NCI-H1105 (cell line): ENCODE data around the gene CTCFL.
A peak's percentile ranks its signal among the peaks of the same experiment; 100 is the strongest.
"Not testable (repeated sequence)": the region's sequence is repeated elsewhere in the genome, so short reads cannot be mapped to it uniquely, and the experiment has no call there.

ENCODE experiments used
- DNase-seq: peaks from one replicate; lab custom pipeline; 2025; lab: John Stamatoyannopoulos, UW

Gene CTCFL

GRCh38 chr20:57507477-57507876, 17.5 kb downstream of the CTCFL start:
- DNase-seq = no peak

- DNase-seq = peak; percentile 82
Measured at GRCh38 chr20:57505979-57506378, 19.0 kb downstream of the CTCFL start.

- DNase-seq = no peak
Measured at GRCh38 chr20:57504411-57504810, 20.5 kb downstream of the CTCFL start.

GRCh38 chr20:57503035-57503658, 21.8 kb downstream of the CTCFL start:
- no peak for DNase-seq

- DNase-seq = no peak
Measured at GRCh38 chr20:57502336-57502700, 22.6 kb downstream of the CTCFL start.

- DNase-seq = no peak
Measured at GRCh38 chr20:57501461-57502335, 23.2 kb downstream of the CTCFL start.

- no peak for DNase-seq
Measured at GRCh38 chr20:57500962-57501361, 24.0 kb downstream of the CTCFL start.

GRCh38 chr20:57500235-57500634, 24.7 kb downstream of the CTCFL start:
- DNase-seq = no peak

GRCh38 chr20:57499676-57500075, 25.3 kb downstream of the CTCFL start:
- DNase-seq = no peak

- DNase-seq = peak; percentile 18
Measured at GRCh38 chr20:57498425-57499400, 26.2 kb downstream of the CTCFL start.

- DNase-seq = no peak
Measured at GRCh38 chr20:57496592-57496991, 28.3 kb downstream of the CTCFL start.

- DNase-seq = no peak
Measured at GRCh38 chr20:57495978-57496377, 29.0 kb downstream of the CTCFL start.

GRCh38 chr20:57493091-57493615, 31.8 kb downstream of the CTCFL start:
- DNase-seq = no peak

GRCh38 chr20:57491373-57491772, 33.6 kb downstream of the CTCFL start:
- DNase-seq = no peak

- DNase-seq = not testable (repeated sequence)
Measured at GRCh38 chr20:57488277-57488676, 36.7 kb downstream of the CTCFL start.

- no peak for DNase-seq
Measured at GRCh38 chr20:57485770-57486169, 39.2 kb downstream of the CTCFL start.

GRCh38 chr20:57484772-57485171, 40.2 kb downstream of the CTCFL start:
- no peak for DNase-seq

GRCh38 chr20:57483287-57484050, 41.5 kb downstream of the CTCFL start:
- no peak for DNase-seq

- no peak for DNase-seq
Measured at GRCh38 chr20:57482796-57483195, 42.1 kb downstream of the CTCFL start.

- DNase-seq = no peak
Measured at GRCh38 chr20:57482148-57482547, 42.8 kb downstream of the CTCFL start.

- no peak for DNase-seq
Measured at GRCh38 chr20:57481281-57481711, 43.6 kb downstream of the CTCFL start.
